Measurements from ENCODE around the gene RPL14.

RPL14 gene

DNA sequence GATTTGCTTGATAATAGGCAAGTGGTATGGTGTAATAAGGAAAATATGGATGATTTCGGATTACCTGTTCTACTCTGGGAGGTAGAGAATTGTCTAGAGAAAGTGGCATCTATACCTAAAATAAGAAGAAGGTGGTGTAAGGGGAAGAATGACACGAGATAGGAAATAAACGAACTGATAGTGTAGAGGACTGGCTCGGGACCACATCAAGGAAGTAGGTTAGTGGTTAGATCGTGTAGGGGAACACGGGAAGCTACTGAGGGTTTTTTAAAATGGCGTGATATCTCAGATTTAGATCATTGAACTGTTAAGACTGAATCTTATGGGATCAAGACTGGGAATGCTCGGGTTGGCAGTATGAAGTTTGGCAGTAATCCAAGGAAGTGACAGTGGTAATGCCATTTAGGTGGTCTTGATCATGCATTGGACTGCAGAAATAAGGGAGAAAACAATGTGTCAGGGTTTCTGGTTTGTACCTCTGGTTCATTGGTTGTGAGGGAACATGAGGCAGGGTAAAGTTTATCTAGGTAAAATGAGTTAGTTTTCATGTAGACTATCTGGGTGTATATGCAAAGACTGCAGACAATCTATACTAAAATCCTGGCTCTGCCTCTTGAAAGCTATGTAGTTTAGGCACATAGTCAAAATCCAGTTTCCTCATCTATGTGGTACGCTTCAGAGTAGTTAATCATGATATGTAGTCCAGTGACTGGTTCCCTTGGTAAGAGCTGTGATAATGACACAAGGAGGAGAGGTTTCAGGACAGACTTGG lies 7.4 kb downstream of the RPL14 start:
- no peak for DNase-seq

DNA sequence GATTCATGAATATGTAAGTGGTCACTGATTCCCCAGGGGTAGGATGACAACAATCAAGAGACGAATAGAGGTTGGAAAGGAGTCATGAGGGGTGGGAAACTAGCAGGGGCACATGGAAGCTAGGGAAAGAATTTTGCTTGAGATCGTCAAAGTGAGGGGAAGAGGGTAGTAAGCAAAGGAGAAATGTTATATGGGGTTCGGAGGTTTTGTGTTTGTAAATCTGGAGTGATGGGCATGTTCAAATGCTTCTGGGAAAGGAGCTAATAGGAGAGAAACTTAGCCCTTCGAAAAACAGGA lies 7.9 kb downstream of the RPL14 start:
- no peak for DNase-seq

DNA sequence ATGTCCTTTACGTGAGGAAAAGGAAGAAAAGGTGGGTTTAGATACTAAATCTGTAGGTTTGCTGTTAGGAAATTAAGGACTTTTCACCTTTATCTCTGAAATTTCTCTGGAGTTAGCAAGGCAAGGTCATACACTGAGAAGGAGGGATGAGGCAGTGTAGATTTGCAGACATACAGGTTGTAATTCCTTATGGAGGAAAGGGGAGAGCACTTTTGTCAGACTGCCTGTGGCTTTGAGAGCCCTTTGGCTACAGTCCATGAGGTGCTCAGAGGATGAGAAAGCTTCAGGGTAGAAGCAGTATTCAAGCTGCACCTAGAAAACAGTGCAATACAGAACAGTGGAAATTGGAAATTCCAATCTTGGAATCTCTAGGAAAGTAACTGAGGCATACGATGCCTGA lies 8.3 kb downstream of the RPL14 start:
- DNase-seq: no peak

GRCh38 chr3:40468018-40468417 lies 10.9 kb downstream of the RPL14 start:
- DNase-seq: no peak

DNA sequence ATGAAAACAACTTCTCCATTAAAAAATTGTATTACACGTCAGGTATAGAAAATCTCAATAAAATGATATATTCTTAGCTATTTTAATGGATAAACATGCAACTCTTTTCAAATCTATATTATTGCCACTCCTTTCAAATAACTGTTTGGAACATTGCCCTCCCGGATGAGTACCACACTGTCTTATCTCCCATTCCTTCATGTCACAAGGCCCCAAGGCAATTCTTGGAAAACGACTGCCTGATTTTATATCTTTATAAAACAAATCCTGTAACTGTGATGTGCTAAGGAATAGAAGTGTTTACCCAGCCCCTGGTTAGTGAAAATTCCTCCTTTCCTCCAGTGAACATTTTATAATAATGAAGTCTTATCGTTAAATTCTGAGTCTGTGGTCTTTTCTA lies 13.6 kb downstream of the RPL14 start:
- no peak for DNase-seq

DNA sequence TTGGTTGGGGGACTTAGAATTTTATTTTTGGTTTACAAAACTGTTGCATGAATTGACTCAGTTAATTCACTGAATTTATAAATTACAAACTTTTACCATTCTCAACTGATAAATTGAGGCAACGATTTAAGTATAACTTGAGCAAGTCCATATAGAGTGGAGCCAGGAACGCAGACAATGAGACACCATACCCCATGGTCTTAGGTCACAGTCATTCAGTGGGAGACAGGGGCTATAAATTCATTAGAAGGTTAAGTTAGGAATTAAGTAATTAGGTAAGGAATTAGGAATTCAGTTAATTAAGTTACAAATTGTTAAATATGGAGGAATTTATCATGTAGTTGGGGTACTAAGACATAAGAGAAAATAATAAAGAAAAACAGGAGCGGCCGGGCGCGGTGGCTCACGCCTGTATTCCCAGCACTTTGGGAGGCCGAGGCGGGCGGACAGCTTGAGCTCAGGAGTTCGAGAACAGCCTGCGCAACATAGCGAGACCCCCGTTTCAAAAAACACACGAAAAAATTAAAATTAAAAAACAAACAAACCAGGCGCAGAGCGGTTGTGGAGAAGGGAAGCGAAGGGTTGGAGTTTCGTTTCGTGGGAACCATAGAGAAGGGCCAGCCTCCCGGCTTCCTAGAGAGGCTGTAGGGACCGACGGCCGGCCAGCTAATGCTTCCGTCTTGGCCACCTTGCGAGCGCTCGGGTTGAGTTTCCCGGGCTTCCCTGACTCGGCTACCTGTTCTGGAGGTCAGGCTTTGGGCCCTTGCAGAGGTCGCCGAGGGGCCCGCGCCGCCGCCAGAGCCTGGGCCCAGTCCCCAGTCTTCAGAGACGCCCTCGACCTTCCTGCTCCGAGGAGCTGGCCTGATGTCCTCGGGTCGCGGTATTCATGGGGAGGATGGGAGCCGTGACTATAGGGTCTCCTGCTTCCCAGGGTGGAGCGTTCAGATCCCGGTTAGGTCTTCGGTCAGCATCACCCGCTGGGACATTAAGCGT lies 19.6 kb downstream of the RPL14 start, which contains the start of gene ZNF619:
TSS of gene ZNF619 (plus strand) at position 645 of the 993 bp plus-strand sequence. CDS start 858 bp downstream, outside the sequence.
- DNase-seq: peak; percentile 52 to 53

GRCh38 chr3:40477666-40478065 lies 20.5 kb downstream of the RPL14 start:
- DNase-seq: no peak

DNA sequence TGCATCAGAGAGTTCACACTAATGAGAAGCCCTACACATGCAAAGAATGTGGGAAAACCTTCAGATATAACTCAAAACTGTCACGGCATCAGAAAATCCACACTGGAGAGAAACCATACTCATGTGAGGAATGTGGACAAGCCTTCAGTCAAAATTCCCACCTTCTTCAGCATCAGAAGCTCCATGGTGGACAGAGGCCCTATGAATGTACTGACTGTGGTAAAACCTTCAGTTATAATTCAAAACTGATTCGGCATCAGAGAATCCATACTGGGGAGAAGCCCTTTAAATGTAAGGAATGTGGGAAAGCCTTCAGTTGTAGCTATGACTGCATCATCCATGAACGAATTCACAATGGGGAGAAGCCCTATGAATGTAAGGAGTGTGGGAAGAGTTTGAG lies 30.0 kb downstream of the RPL14 start:
- DNase-seq: no peak

- DNase-seq: no peak
Observed at GRCh38 chr3:40490916-40491315, 33.8 kb downstream of the RPL14 start.

- DNase-seq: no peak
Observed at GRCh38 chr3:40494698-40495097, 37.6 kb downstream of the RPL14 start.

DNA sequence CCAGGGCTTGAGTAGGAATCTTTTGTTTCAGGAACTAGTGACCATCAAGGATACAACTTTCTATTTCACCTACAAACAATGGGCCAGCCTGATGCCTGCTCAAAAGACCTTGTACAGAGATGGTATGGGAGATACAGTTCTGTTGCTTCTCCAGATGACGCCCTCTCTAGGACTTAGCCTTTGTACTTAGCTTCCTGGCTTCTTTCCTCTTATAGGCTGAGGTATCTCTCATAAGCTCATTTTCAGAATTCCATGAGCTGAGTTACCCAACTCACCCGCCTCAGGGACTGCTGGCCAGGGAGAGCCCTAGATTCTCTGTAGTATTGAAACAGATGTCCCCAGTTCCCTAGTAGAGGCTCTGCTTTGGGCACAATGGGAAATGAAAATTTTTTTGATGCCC lies 40.1 kb downstream of the RPL14 start:
- no peak for DNase-seq

- no peak for DNase-seq
Observed at GRCh38 chr3:40499952-40500351, 42.8 kb downstream of the RPL14 start.

DNA sequence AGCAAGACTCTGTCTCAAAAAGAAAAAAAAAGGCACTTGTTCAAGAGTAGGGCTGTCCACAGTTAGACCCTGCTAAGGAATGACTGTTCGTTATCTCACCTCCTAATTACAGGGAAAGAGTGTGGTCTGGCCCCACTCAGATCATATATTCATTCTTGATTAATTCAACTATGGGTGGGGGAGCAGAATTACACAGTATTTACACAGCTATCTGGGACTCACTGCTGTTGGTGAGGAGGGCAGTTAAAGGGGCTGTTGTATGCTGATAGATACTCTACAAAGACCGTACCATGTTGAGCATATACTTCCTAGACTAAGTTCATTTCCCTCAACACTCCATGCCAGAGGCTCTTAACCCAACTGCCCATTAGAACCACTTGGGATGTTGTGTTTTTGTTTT lies 44.9 kb downstream of the RPL14 start:
- no peak for DNase-seq

- no peak for DNase-seq
Observed at GRCh38 chr3:40504636-40505430, 47.7 kb downstream of the RPL14 start.

DNA sequence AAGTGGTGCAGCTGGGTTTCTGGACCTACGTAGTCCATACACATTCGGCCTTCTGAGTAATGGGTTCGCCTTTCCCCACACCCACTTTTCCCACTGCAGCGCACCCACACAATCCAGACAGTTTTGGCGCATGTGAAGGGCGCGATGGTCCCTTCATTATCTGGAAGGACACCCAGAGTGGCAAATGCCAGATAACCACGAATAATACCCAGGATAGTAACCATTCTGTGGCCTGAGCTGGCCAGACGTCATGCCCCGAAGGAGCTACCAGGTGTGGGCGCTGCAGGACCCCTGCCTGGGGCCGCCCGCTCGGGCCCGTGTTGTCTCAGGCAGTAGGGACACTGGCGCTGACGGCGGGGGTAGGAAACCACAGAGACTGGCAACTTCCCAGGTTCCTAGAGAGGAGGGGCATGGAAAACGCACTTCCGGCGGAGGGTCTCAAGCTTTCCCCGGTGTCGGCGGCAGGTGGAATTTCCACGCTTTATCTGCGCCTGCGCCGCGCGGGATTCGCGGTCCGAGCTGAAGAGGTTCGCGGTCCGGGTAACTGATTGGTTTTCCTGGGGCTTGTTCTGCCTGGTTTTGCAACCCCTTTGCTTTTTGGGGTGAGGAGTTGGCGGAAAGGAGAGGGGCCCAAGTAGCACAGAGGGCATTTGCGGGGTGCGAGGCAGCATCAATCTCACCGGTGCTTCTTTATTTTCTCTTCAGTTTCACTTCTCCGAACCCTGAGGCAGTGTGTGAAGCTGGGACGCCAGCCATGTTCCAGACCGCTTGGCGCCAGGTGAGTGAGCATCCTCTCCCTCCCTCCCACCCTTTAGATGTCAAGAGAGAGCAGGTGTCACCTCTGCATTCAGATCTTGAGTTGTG lies 48.7 kb downstream of the RPL14 start, which contains the start of gene ZNF620:
TSS of gene ZNF620 (plus strand) at position 441 of the 864 bp plus-strand sequence. CDS start at position 755, 314 bp downstream.
- DNase-seq: peak; percentile 7 to 56

GRCh38 chr3:40511031-40511718 lies 54.0 kb downstream of the RPL14 start:
- DNase-seq: no peak

DNA sequence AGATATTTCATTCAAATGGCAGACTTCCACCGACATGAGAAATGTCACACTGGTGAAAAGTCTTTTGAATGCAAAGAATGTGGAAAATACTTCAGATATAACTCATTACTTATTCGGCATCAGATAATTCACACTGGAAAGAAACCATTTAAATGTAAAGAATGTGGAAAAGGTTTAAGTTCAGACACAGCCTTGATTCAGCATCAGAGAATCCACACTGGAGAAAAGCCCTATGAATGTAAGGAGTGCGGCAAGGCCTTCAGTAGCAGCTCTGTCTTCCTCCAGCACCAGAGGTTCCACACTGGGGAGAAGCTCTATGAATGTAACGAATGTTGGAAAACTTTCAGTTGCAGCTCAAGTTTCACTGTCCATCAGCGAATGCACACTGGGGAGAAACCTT lies 59.1 kb downstream of the RPL14 start:
- DNase-seq: no peak

DNA sequence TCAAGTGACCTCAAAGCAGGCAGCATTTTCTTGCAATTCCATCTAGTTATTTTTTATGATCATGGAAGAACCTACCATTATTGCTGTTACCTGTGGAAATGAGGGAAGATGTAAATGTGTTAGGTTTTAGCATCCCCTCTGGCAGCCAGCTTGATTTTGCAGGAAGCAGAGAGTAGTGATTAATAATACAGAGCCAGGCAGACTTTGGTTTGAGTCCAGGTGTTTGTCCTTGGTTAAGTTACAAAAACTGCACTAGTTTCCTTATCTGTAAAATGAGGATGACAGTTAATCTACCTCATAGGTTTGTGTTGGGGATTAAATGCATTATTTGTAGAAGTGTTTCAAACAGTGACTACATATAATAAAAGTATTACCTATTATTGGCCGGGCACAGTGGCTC lies 60.9 kb downstream of the RPL14 start:
- DNase-seq: no peak
